Kidney capillary endothelial cell (primary cell): ENCODE results near the gene VAMP7.
"Not testable (repeated sequence)": the region's sequence is repeated elsewhere in the genome, so short reads cannot be mapped to it uniquely, and the experiment has no call there.

Experiments used
- DNase-seq: peaks from one replicate; pipeline ENCODE4 v3.0.0-alpha.2; 2018; ENCODE audit warnings: low spot score

The VAMP7 gene

DNA sequence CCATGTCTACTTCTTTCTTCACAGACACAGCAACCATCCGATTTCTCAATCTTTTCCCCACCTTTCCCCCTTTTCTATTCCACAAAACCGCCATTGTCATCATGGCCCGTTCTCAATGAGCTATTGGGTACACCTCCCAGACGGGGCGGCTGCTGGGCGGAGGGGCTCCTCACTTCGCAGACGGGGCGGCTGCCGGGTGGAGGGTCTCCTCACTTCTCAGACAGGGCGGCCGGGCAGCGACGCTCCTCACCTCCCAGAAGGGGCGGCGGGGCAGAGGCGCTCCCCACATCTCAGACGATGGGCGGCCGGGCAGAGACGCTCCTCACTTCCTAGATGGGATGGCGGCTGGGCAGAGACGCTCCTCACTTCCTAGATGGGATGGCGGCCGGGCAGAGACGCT is 26.5 kb downstream of the VAMP7 start:
- DNase-seq = not testable (repeated sequence)

DNA sequence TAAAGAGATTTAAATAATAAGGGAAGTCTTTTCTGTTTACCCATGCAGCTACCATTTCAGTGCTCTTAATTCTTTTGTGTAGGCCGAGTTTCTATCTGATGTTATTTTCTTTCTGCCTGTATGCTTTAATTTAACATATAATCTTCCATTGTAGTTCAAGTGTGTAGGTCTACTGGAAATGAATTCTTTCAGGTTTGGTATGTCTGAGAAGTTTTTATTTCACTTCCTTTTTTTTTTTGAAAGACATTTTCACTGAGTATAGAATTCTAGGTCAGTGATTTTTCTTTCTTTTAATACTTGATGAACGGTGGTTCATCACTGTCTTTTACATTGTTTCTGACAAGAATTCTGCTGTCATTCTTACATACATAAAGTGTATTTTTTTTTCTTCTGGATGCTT is 42.1 kb downstream of the VAMP7 start:
- DNase-seq = no peak

DNA sequence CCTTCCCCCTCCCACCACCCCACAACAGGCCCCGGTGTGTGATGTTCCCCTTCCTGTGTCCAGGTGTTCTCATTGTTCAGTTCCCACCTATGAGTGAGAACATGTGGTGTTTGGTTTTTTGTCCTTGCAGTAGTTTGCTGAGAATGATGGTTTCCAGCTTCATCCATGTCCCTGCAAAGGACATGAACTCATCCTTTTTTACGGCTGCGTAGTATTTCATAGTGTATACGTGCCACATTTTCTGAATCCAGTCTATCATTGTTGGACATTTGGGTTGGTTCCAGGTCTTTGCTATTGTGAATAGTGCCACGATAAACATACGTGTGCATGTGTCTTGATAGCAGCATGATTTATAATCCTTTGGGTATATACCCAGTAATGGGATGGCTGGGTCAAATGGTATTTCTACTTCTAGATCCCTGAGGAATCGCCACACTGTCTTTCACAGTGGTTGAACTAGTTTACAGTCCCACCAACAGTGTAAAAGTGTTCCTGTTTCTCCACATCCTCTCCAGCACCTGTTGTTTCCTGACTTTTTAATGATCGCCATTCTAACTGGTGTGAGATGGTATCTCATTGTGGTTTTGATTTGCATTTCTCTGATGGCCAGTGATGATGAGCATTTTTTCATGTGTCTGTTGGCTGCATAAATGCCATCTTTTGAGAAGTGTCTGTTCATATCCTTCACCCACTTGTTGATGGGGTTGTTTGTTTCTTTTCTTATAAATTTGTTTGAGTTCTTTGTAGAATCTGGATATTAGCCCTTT is 49.9 kb downstream of the VAMP7 start:
- not testable (repeated sequence) for DNase-seq

DNA sequence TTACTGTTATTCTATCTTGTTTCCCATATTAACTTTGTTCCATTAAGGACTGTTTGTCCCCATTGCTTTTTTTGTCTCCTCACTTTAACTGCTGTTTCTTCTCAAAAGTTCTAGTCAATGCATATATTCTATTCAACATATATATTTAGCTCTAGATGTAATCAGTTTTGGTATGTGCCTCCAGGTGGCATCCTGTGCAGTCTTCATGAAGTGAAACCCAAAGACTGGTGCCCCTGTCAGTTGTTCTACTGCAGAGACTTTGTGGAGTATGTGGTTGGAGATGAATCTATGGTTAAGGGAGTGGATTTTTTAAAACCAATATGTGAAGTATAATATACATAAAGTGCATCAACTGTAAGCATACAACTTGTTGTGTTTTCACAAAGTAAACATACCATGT is 57.0 kb downstream of the VAMP7 start:
- DNase-seq = no peak

DNA sequence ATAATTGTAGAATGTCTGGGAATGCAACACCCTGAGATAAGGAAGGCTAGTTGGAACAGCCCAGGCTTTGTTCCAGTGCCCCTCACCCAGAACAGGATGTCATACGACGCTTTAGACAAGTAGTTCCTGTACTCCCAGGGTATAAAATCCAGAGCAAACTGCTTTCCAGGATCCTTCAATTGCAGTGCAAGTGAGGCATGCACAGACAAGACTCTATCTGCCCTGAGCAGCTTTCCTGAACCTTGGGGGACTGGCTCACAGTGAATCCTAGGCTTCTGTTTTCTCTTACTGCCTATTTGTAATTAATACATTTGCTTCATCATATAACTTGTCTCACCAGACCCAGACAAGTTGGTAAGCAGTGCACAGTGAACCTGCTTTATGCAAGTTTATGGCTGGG is 68.0 kb downstream of the VAMP7 start:
- no peak for DNase-seq

DNA sequence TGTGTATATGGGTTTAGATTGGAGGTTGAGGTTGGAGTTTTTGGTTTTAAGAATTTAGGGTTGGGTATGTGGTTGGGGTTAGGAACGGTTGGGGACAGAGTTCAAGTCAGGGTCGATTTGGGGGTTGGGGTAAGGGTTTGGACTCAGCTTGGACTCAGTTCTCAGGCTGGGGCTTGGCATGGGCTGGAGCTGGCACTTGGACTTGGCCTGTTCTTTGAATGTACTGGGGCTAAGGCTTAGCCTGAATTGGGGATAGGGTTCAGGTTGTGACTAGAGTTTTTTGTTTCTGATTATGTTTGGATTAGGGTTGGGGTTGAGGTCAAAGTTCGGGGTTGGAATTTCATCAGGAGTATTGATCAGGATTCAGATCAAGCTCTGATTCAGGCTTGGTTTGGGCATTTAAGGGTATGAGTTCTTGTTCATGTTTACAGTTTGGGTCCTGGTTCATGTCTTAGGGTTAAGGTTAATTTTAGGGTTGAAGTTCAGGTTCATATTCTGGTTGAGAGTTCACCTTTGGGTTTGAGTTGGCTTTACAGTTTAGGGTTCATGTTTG is 70.2 kb downstream of the VAMP7 start:
- no peak for DNase-seq

DNA sequence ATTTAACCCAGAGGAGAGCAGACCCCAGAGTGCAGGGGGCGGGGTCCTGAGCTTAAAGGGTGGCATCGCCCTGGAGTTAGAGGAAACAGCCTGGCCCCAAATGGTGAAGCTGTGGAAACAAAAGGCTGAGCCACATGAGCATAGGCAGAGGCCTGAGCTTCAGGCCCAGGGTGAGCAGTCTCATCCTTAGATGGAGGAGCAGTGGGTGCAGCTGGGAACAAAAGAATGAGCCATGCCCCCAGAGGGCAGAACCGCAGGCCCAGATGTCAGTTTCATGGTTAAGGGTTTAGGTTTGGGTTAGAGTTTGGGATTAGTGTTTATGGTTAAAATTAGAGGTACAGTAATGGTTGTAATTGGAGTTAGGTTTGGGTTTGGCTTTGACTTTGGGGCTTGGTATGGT is 71.9 kb downstream of the VAMP7 start:
- no peak for DNase-seq

DNA sequence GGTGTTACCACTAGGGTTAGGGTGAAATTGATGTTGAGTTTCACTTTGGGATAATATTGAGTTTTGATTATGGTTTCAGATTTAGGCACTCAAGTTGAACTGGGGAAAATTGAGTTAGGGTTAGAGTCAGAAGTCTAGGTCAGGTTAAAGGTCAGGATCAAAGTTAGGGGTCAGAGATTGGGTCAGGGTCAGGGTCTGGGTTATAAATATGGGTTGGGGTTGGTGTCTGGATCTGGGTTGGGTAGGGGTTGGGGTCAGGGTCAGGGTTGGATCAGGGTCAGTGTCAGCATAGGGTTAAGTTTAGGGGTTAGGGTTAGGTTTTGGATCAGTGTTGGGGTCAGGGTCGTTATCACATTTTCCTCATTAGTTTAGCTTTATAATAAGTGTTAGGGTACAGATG is 73.6 kb downstream of the VAMP7 start:
- DNase-seq = no peak

DNA sequence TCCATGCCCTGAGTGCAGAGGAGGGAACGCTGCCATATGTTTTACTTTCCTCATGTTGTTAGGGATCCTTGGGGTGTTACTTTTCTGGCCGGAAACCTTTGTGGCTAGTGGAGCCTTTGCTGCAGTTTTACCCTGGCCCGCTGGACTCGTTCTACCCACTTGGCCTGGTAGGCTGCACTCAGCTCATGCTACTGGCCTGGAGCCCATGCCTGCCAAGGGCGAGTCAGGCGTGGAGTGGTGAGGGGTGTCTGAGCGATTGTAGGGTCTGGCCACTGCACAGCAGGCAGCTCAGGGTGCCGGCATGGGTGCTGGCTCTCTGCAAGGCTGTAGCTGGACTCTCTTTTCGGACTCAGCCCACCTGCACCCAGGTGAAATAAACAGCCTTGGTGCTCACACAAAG is 75.0 kb downstream of the VAMP7 start:
- DNase-seq = no peak

DNA sequence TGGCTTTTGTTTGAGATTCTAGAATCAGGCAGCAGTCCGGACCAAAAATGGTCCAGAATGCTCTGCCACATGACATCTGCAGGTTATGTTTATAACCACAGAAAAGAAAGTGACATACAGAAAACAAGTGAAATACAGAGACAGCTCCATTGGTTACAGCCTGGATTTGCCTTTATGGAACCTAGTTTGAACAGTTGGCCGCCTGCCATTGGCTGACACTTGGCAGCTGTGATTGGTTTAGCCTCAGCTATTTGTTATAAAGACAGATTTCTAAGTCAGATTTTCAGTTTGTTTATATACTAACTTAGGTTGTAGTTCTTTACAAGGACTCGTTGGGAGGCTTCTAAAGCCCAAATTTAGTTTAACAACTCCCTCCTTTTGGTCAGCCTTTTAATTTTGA is 75.5 kb downstream of the VAMP7 start:
- DNase-seq = no peak

DNA sequence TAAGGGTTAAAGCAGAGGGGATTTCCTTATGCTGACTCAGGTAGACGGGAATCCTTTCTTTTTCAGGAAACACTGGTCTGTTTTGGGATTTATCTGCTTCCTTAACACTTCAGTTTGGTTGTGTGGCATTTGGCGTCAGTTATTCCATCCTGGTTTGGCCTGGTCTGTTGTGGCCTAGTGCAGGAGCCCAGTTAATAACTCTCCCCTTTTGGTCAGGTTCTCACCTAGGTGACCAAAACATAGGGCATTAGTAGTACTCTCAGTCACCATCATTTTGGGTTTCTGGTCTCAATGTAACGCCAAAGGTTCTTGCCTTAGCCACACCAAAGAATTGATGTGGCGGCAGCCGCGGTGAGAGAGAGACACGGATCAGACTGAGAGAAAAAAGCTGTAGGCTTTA is 76.7 kb downstream of the VAMP7 start:
- no peak for DNase-seq

DNA sequence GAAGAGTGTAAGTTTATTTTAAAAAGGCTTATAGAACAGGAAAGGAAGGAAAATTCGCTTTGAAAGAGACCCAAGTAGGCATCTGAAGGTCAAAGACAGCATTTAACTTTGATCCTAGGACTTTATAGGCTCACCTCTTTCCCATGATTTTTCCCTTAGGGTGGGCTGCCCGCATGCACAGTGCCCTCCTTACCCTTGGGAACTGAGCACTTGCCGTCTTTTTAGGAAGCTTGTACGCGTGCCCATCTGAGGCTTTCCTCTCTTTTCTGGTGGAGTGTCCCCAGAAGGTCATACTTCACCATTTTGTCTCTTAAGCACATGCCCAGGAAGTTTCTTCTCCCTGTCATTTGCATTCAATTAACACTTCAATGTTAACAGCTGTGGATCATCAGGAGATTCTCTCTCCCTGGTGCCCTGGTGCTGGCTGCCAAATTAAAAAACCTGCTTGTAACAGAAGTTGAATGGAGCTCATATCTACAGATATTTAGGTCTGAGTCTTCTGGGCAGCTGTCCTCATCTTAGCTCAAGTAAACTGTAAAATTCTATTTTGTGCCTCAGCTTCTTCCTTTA is 78.0 kb downstream of the VAMP7 start:
- DNase-seq = no peak

DNA sequence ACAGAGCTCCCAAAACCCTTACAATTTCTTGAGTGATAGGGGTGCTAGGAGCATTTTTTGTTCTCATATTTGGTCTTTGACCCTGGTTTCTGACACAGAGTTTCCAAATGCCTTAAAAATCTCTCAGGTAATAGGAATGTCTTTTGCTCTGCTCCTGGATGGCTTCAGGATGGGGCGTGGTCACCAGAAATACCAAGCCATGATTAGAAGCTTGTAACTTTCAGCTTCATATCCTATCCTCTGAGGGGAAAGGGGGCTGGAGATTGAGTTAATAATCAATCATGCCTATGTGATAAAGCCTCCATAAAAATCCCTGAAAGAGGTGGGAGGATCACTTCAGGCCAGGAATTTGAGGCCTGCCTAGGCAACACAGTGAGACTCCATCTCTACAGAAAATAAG is 81.8 kb downstream of the VAMP7 start:
- DNase-seq = no peak

DNA sequence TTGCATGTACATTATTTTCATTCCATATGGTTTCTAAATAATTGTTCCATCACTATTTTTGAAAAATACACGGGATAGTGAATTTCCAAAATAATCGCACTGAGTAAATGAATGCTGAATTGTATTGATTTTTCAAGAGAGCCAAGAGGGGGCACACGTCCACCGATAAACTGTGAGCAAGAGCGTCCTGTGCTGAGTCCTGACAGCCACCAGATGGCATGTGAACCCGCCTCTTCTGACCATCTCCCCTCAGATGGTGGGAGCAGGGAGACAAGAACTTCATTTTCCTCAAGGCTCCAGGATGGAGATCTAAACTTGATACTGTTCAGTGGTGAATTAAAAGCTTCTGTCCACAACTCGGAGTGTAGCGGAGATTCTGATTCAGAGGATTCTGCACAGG is 85.7 kb downstream of the VAMP7 start:
- peak; percentile 3 for DNase-seq

DNA sequence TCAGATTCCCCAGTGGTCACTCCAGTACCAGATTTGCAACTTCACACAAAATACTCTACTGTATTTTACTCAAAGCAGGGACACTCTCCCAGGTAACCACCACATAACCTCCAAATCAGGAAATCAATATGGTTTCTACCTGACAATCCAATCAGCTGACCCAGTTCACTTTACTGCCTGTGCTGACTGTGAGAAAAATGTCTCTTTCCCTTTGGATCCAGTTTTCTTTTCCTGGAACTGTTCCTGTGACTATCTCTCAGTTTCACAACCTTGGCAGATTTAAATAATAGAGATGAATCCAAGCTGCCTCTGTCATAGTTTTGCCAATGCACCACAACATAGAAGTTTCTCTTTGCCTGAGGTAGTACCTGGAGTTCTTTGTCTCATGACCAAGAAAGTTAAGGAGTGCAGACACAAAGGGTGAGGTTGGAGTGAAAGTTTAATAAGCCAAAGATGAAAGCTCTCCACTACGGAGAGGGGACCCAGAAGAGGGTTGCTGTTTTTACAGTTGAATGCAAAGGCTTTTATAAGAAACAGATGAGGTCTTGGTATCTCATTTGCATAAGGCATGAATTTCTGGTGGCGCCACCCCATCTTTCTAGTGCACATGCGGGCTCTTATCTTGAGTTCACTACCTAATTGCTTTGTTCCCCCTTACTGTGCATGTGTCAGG is 86.6 kb downstream of the VAMP7 start:
- no peak for DNase-seq

DNA sequence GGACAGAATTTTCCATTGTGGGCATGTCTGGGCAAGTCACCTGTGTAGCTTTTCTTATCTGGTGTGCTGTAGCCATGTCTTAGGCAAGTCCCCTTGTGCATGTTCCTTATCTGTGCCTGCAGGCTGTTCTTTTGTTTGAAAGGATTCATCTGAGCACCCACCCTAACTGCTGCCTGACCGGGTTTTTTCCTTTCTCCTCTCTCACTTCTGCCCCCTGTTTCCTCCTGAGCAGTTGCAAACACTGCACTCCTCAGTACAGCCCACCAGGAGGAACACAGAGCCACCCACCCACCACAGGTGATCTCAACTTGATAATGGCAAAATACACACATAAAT is 87.1 kb downstream of the VAMP7 start:
- DNase-seq = no peak

DNA sequence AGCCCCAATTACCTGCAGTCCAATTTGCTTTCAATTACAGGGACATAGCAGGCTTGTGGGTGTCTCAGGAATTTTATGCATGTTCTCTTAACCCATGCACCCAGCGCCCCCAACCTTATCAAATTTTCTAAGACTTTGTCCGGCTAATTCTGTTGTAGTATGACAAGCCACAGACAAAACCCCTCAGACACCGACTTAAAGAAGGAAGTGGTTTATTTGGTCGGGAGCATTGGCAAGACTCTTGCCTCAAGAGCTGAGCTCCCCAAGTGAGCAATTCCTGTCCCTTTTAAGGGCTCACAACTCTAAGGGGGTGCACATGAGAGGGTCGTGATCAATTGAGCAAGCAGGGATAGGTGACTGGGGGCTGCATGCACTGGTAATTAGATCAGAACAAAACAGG is 87.6 kb downstream of the VAMP7 start:
- DNase-seq = no peak

DNA sequence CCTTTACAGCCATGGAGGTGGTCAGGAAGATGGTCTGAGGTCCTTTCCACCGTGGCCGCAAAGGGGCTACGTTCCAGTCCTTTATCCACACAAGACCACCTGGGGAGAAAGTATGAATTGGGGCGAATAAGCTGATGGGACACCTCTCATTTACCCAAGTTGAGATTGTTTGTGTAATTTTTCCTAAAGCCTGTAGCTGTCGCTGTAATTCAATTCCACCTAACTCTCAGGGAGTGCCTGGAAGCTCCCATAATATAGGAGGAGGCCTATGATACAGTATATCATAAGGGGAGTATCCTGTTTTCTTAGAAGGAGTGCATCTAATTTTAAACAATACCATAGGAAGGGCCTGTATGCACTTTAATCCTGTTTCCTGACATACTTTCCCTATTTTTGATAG is 90.5 kb downstream of the VAMP7 start:
- DNase-seq = not testable (repeated sequence)

DNA sequence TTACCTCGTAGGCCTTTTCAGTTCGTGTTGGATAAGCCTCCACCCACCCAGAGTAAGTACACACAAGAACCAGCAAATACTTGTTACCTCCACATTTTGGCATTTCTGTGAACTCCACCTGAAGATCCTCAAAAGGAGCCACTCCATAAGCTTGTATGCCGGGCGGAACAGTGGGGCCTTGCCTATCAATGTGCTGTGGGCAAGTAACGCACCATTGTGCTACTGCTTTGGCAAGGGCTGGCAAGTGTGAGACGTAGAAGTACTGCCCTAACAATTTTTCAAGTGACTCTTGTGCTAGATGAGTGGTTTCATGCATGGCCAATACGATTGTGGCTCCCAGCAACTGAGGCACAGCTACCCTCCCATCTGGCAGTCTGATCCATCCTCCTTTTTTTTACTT is 91.1 kb downstream of the VAMP7 start:
- not testable (repeated sequence) for DNase-seq

DNA sequence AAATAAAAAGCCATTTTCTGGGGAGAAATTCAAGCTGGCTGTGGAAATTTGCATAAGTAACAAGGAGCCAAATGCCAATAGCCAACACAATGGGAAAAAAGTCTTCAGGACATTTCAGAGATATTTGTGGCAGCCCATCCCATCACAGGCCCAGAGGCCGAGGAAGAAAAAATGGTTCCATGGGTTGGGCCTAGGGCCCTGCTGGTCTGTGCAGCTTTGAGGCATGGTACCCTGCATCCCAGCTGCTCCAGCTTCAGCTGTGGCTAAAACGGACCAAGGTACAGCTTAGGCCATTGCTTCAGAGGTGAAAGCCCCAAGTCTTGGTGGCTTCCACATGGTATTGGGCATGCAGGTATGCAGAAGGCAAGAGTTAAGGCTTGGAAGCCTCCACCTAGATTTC is 102.2 kb downstream of the VAMP7 start:
- no peak for DNase-seq

DNA sequence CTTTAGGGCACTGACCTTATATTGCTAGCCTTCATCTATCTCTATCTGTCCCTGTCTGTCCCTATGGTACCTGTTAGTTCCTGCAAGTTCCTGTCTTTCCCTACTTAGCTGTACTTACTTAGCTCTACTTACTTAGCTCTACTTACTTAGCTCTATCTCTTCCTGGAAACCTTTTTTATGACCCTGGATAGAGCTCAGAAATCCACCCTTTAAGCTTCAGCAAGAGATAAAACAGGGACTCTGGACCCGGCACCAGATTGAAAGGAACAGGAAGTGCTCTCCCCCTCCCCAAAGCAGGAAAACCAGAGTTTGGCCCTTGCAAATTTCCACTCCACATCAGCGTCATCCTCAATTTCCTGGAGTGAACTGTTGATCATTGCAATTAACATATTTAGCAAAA is 104.1 kb downstream of the VAMP7 start:
- no peak for DNase-seq

DNA sequence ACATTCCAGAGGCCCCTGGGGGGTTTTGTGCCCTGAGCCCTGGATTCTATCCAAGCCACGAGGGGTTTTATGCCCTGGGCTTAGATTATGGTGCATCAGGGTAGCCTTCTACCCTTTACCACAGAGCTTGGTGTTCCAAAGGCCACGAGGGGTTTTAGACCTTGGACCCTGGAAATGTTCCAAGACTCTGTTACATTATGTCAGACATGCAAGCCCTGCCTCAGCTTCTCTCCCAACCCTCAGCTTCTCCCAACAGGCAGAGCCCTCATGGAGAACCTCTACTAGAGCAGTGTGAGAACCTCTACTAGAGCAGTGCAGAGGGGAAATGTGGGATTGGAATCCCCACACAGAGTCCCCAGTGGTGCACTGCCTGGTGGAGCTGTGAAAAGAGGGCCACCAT is 105.8 kb downstream of the VAMP7 start:
- not testable (repeated sequence) for DNase-seq

DNA sequence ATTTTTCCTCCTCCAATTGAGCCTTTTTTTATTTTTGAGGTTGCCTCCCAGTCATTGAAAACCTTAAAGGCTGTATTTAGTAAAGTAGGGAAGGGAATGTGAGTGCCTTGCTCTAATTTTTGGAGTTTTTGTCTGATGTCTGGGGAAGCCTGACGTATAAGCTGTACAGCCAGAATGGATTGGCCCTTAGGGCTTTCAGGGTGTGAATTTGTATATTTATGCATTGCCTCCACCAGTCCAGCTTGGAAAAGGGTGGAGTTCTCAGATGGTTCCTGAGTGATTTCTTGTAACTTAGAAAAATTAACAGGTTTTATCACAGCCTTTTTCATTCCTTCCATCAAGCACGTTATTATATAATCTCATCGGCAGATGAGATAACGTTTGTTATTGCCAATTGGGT is 107.7 kb downstream of the VAMP7 start:
- no peak for DNase-seq
